GM12892 (cell line): ENCODE results near the gene TNFAIP3.

Experiments used
- POLR2A ChIP-seq: IDR thresholded peaks from 2 replicates; pipeline ENCODE4 v1.6.1; 2011; ENCODE audit warnings: low read depth, low read length, control low read depth
- TAF1 ChIP-seq: IDR thresholded peaks from 2 replicates; pipeline ENCODE4 v1.6.1; 2011; ENCODE audit warnings: low read depth, mild to moderate bottlenecking, control low read depth, low read length, borderline replicate concordance

DNA sequence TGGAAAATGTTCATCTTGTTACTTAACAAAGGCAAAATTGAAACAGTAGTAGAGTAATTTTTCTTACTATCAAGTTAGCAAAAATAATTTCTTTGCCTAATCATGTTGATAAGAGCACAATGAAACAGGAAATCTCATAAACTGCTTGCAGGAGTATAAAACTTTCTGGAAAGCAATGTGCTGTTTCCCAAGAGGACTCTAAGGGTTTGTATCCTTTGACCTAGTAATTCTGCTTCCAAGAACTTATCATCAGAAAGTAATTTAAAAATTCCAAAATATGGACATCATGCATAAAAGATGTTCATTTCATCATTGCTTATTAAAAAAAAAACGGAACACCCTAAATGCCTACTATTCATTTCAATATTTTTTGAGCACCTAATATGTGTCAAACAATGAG, 46.1 kb upstream of the TNFAIP3 start:
- no peak for TF ChIP-seq TAF1
- no peak for TF ChIP-seq POLR2A
